Thoracic aorta (tissue), 2 donors: ENCODE data around the gene INTS1. TPM values are rescaled to one million over a fixed set of nuclear protein-coding genes. Genes with fewer than 3 reads are reported as not detected.
"Not testable (repeated sequence)": the region's sequence is repeated elsewhere in the genome, so short reads cannot be mapped to it uniquely, and the experiment has no call there.

ENCODE experiments used
- ATAC-seq: fragments of 150-250 bp; one replicate; pipeline ENCODE4 v1.8.0; 2017; ENCODE audit warnings: low read depth; ENCODE audit not compliant: insufficient number of reproducible peaks, low FRiP score
- DNase-seq: peaks from one replicate; pipeline ENCODE4 v3.0.0-alpha.2; 2020; ENCODE audit warnings: low spot score
- H3K27ac ChIP-seq, 2 donors: fragments of 200-600 bp; sonication (generic); 1 replicate in 1 of 2; 2 replicates in 1 of 2; pipeline ENCODE4 v1.5.1; 2016; ENCODE audit warnings: mild to moderate bottlenecking in 2 of 2, moderate library complexity in 2 of 2
- H3K27me3 ChIP-seq: fragments of 200-600 bp; sonication (generic); replicated peaks from 2 replicates; pipeline ENCODE4 v1.6.0; 2016; ENCODE audit warnings: mild to moderate bottlenecking; ENCODE audit not compliant: insufficient read depth
- H3K36me3 ChIP-seq: fragments of 200-600 bp; sonication (generic); one replicate; pipeline ENCODE4 v1.5.1; 2016
- H3K4me1 ChIP-seq, 2 donors: fragments of 200-600 bp; sonication (generic); 1 replicate in 1 of 2; 2 replicates in 1 of 2; pipeline versions ENCODE4 v1.5.1 to v1.6.0; 2016; ENCODE audit warnings: low read depth in 2 of 2, mild to moderate bottlenecking in 1 of 2; ENCODE audit not compliant: control insufficient read depth in 1 of 2
- H3K4me3 ChIP-seq: fragments of 200-600 bp; sonication (generic); 2 replicates; pipeline ENCODE4 v1.5.1; 2016; ENCODE audit warnings: mild to moderate bottlenecking
- H3K9me3 ChIP-seq: fragments of 200-600 bp; sonication (generic); 2 replicates; pipeline ENCODE4 v1.5.1; 2016
- total RNA-seq, 2 donors: library from RNA; depleted of rRNA; stranded (reverse); fragments of >200 nt; gene quantifications; one replicate each; pipeline versions ENCODE4 v1.1.0 to v1.2.3, GENCODE V29; 2016
- TF ChIP-seq, protein P1 (sequence below): fragments of 200-600 bp; sonication (generic); IDR thresholded peaks from one replicate; pipeline ENCODE4 v1.5.1; 2019; ENCODE audit warnings: antibody characterized with exemption

The INTS1 gene
- total RNA-seq, 2 donors from 2014 or later: 59.8 to 89.6 TPM

DNA sequence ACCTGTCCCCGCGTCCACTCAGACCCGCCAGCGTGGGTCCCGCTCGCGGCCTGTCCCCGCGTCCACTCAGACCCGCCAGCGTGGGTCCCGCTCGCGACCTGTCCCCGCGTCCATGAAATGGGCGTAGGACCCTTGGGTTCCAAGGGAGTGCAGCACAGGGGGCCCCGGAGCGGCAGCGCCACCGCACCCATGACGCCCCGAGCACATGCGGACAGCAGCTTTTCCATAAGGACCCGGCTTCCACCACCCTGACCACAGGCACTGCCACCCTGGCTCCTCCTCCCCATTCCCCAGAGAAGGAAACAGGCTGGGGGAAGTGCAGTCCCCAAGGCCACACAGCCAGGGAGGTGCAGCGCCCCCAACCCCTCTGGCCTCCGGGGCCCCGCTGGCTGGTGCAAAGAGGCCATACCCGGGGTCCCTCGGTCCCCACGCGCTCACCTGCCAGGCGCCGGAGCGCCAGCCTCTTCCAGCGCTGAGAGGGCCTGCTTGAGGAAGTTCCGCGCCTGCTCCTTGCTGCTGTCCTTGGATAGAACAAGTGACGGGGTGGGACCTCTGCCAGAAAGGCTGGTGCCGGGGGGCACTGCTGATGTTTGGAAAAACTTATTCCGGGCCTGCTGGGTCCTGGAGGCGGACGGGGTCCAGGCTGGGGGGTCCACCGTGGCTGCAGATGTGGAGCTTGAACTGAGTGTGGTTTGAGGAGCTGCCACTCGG, 59.8 kb downstream of the INTS1 start:
- no peak overlapping the region for H3K4me3 ChIP-seq
- H3K36me3 ChIP-seq: peaks cover 3% of the 10 kb centered on the region
- no peak for ATAC-seq
- H3K27ac ChIP-seq: no peak overlapping the region
- no peak for DNase-seq
- H3K4me1 ChIP-seq: no peaks in the 10 kb centered on the region
- H3K27me3 ChIP-seq: no peaks in the 10 kb centered on the region
- no peaks in the 10 kb centered on the region for H3K9me3 ChIP-seq
- TF ChIP-seq, protein P1, sequence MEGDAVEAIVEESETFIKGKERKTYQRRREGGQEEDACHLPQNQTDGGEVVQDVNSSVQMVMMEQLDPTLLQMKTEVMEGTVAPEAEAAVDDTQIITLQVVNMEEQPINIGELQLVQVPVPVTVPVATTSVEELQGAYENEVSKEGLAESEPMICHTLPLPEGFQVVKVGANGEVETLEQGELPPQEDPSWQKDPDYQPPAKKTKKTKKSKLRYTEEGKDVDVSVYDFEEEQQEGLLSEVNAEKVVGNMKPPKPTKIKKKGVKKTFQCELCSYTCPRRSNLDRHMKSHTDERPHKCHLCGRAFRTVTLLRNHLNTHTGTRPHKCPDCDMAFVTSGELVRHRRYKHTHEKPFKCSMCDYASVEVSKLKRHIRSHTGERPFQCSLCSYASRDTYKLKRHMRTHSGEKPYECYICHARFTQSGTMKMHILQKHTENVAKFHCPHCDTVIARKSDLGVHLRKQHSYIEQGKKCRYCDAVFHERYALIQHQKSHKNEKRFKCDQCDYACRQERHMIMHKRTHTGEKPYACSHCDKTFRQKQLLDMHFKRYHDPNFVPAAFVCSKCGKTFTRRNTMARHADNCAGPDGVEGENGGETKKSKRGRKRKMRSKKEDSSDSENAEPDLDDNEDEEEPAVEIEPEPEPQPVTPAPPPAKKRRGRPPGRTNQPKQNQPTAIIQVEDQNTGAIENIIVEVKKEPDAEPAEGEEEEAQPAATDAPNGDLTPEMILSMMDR: no peak

DNA sequence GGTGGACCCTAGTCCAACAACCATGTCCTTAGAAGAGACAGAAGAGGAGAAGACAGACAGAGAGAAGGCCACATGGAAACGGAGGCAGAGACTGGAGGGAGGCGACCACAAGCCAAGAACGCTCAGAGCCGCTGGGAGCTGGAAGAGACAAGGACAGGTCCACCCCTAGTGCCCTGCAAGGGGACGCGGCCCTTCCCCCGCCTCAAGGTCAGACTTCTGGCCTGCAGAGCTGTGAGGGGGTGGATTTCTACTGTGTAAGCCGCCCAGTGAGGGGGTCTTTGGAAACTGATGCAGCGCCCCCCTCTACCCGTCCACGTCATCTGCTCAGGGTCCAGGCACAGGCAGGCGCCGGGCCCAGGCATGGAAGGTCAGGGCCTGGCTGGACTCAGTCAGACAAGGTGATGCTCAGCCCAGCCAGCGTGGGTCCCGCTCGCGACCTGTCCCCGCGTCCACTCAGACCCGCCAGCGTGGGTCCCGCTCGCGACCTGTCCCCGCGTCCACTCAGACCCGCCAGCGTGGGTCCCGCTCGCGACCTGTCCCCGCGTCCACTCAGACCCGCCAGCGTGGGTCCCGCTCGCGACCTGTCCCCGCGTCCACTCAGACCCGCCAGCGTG, 60.5 kb downstream of the INTS1 start:
- not testable (repeated sequence) for ATAC-seq, H3K27ac ChIP-seq, H3K9me3 ChIP-seq, H3K4me1 ChIP-seq, H3K36me3 ChIP-seq, DNase-seq, H3K4me3 ChIP-seq, H3K27me3 ChIP-seq

DNA sequence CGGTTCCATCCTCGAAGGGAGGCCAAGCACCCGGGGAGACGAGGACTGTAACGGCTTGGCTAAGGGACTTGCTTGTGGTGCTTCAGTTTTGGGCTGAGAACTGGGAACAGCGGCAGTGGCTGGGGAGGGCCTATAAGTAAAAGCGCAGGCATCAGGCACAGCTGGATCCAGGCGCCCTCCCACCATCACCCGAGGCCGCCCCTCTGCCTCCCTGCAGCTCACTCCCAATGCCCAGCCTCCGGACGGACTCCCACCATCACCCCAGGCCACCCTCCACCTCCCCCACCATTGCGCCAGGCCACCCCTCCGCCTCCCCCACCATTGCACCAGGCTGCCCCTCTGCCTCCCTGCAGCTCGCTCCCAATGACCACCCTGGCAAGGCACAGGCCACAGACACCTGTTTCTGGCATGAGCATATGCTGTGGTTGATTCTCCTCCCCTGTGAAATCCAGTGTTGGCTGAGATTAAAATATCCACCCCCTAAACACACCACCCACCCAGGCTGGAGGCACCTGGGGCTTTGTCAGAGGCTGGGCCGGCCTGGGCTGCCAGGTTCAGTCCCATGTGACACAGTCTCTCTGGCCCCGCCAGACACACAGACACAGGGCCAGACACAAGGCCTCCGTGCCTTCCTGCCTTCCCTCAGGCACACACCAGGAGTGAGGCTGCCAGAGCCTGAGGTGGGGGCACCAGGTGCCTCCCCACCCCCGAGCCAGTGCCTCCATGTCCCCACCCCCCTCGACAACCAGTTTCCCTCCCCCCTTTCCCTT, 61.6 kb downstream of the INTS1 start:
- TF ChIP-seq, protein P1: no peak
- DNase-seq (no peak), ATAC-seq (no peak)
- H3K27me3 ChIP-seq: no peaks in the 10 kb centered on the region
- H3K9me3 ChIP-seq: no peaks in the 10 kb centered on the region
- peaks cover 12% of the 10 kb centered on the region for H3K36me3 ChIP-seq
- H3K27ac ChIP-seq: no peak overlapping the region
- no peak overlapping the region for H3K4me3 ChIP-seq
- H3K4me1 ChIP-seq: no peaks in the 10 kb centered on the region

DNA sequence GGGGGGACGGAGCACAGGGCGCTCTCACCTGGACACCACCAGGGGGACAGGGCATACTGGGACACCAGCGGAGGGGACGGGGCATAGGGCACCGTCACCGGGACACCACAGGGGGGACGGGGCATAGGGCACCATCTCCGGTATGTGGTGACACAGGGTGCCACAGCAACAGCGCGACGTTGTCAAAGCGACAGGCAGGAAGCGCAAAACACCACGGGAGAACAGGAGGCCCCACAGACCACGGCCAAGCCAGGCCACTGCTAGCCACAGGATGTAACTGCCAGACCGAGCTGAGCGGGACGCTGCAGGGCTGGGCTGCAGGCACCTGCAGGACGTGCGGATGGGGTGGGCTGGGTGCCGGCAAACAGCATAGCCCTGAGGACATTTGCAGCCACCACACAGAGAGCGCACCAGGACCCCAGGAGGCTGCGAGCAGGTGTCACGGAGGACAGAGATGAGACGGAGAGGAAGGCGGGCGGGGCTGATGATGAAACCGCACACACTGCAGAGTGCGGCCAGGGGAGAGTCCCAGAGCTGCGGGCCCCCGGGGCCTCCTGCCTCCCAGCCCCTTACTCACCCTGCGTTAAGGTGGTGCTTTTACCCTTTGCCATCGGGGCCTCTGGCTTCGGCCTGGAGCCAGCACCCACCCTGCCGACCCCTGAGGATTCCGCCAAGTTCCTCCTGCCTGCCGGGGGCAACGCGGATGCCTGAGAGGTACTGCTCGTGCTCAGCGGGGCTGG, 62.4 kb downstream of the INTS1 start:
- Histone ChIP-seq H3K27ac (no peak overlapping the region), H3K27me3 (no peaks in the 10 kb centered on the region), H3K4me3 (no peak overlapping the region), H3K36me3 (peaks cover 18% of the 10 kb centered on the region), H3K9me3 (no peaks in the 10 kb centered on the region), H3K4me1 (no peaks in the 10 kb centered on the region)
- TF ChIP-seq, protein P1: no peak
- DNase-seq (no peak), ATAC-seq (no peak)

DNA sequence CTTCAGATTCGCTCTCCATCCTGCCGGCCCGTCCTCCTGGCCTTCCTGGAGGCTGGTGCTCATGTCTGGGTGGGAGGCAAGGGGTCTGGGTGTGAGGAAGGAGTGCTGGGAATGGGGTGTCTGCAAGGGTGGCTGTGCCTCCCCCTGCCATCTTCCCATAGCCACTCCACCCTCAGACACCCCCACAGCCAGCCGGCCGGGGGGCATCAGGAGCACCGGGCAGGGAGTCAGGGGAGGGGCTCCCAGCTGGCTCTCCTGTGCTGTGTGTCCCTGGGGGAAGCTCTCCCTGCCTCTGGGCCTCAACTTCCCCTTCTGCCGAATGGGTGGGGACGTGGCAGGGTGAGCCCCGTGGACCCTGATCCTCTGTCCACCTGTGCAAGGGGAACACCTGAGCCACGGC, 63.6 kb downstream of the INTS1 start:
- H3K9me3 ChIP-seq: no peaks in the 10 kb centered on the region
- no peaks in the 10 kb centered on the region for H3K27me3 ChIP-seq
- TF ChIP-seq, protein P1: no peak
- no peak for DNase-seq
- no peak overlapping the region for H3K4me3 ChIP-seq
- no peak for ATAC-seq
- peaks cover 18% of the 10 kb centered on the region for H3K36me3 ChIP-seq
- no peak overlapping the region for H3K27ac ChIP-seq
- H3K4me1 ChIP-seq: no peaks in the 10 kb centered on the region
